Measurements from ENCODE around the gene ADGRV1.

- TF ChIP-seq EZH2phosphoT487 (IDR thresholded peaks at IDR 0.05; ENCODE audit: borderline replicate concordance, low read length) (no peak), CTCF (IDR thresholded peaks at IDR 0.05; ENCODE audit: low read depth, low read length, poor library complexity, severe bottlenecking) (no peak)
Measured at GRCh38 chr5:90957906-90958305, 399.3 kb downstream of the ADGRV1 start.

Data from DOHH2 (cell line).